Mesendoderm (in vitro differentiated cells): ENCODE measurements around the gene CD244.

Experiments
- DNase-seq: peaks from one replicate; pipeline ENCODE4 v3.0.0; 2013
- H2AK5ac ChIP-seq: 2 replicates; pipeline ENCODE4 v1.6.1; 2013; ENCODE audit warnings: low read length, inconsistent platforms
- H2BK120ac ChIP-seq: 2 replicates; pipeline ENCODE4 v1.6.1; 2013; ENCODE audit warnings: low read depth, mild to moderate bottlenecking, low read length, moderate library complexity, mixed read lengths
- H2BK15ac ChIP-seq: replicated peaks from 2 replicates; pipeline ENCODE4 v1.6.1; 2013; ENCODE audit warnings: low read depth, mild to moderate bottlenecking, moderate library complexity
- H2BK5ac ChIP-seq: 2 replicates; pipeline ENCODE4 v1.6.1; 2013; ENCODE audit warnings: low read length, inconsistent platforms
- H3K18ac ChIP-seq: 2 replicates; pipeline ENCODE4 v1.6.1; 2013; ENCODE audit warnings: mild to moderate bottlenecking, low read length, mixed read lengths
- H3K23ac ChIP-seq: one replicate; pipeline ENCODE4 v1.6.1; 2013; ENCODE audit warnings: low read length
- H3K27ac ChIP-seq: 2 replicates; pipeline ENCODE4 v1.5.1; 2013; ENCODE audit warnings: low read depth, mild to moderate bottlenecking, inconsistent platforms, low read length, moderate library complexity
- H3K27me3 ChIP-seq: 2 replicates; pipeline ENCODE4 v1.6.1; 2013; ENCODE audit warnings: low read length, control low read depth, mild to moderate bottlenecking, inconsistent platforms; ENCODE audit not compliant: insufficient read depth, poor library complexity
- H3K36me3 ChIP-seq: 2 replicates; pipeline ENCODE4 v1.6.1; 2013; ENCODE audit warnings: low read length, inconsistent platforms; ENCODE audit not compliant: control insufficient read depth, insufficient read depth
- H3K4ac ChIP-seq: one replicate; pipeline ENCODE4 v1.6.1; 2013; ENCODE audit warnings: low read depth, mild to moderate bottlenecking, low read length, moderate library complexity
- H3K4me1 ChIP-seq: 2 replicates; pipeline ENCODE4 v1.6.1; 2013; ENCODE audit warnings: low read depth, low read length, inconsistent platforms; ENCODE audit not compliant: control insufficient read depth
- H3K4me2 ChIP-seq: 2 replicates; pipeline ENCODE4 v1.6.1; 2013; ENCODE audit warnings: low read length
- H3K4me3 ChIP-seq: 2 replicates; pipeline ENCODE4 v1.5.1; 2013; ENCODE audit warnings: mild to moderate bottlenecking, low read length
- H3K56ac ChIP-seq: one replicate; pipeline ENCODE4 v1.6.1; 2013; ENCODE audit warnings: low read length
- H3K79me1 ChIP-seq: 2 replicates; pipeline ENCODE4 v1.6.1; 2013; ENCODE audit warnings: low read length, inconsistent platforms
- H3K79me2 ChIP-seq: 2 replicates; pipeline ENCODE4 v1.6.1; 2013; ENCODE audit warnings: mild to moderate bottlenecking, low read length; ENCODE audit not compliant: control insufficient read depth, insufficient read depth
- H3K9ac ChIP-seq: 2 replicates; pipeline ENCODE4 v1.6.1; 2013; ENCODE audit warnings: low read length, inconsistent platforms
- H4K5ac ChIP-seq: one replicate; pipeline ENCODE4 v1.6.1; 2013; ENCODE audit warnings: low read length
- H4K8ac ChIP-seq: one replicate; pipeline ENCODE4 v1.6.1; 2013; ENCODE audit warnings: low read depth, mild to moderate bottlenecking, control low read depth, low read length, moderate library complexity
- WGBS: extraction: QIAGEN DNeasy Blood & Tissue Kit; methylation state at CpG from one replicate; pipeline ENCODE4 v1.1.7; 2013; ENCODE audit warnings: low lambda C conversion rate, missing lambda C conversion rate; ENCODE audit not compliant: insufficient coverage; ENCODE audit errors: extremely low coverage; 5-methylcytosine and 5-hydroxymethylcytosine counted together

The CD244 gene

GRCh38 chr1:160866001-160866694, 3.5 kb upstream of the CD244 start:
- no peaks in the 10 kb centered on the region for H3K36me3 ChIP-seq
- DNase-seq = peak; percentile 17
- no peak overlapping the region for H3K4ac ChIP-seq
- H3K4me2 ChIP-seq = no peak overlapping the region
- no peak overlapping the region for H2BK120ac ChIP-seq
- H3K9ac ChIP-seq = no peak overlapping the region
- no peak overlapping the region for H4K5ac ChIP-seq
- no peak overlapping the region for H2AK5ac ChIP-seq
- H3K27me3 ChIP-seq = no peaks in the 10 kb centered on the region
- no peak overlapping the region for H2BK15ac ChIP-seq
- H3K27ac ChIP-seq = no peak overlapping the region
- H4K8ac ChIP-seq = no peak overlapping the region
- H3K4me1 ChIP-seq = no peaks in the 10 kb centered on the region
- no peak overlapping the region for H3K23ac ChIP-seq
- no peak overlapping the region for H3K4me3 ChIP-seq
- no peak overlapping the region for H2BK5ac ChIP-seq
- no peaks in the 10 kb centered on the region for H3K79me2 ChIP-seq
- no peak overlapping the region for H3K56ac ChIP-seq
- no peaks in the 10 kb centered on the region for H3K79me1 ChIP-seq
- no peak overlapping the region for H3K18ac ChIP-seq

GRCh38 chr1:160865337-160865736, 2.6 kb upstream of the CD244 start:
- no peak overlapping the region for H3K56ac ChIP-seq
- no peaks in the 10 kb centered on the region for H3K36me3 ChIP-seq
- no CpG with 5 or more reads among the region's 5 CpGs for WGBS
- no peak for DNase-seq
- no peak overlapping the region for H2BK5ac ChIP-seq
- H3K9ac ChIP-seq = no peak overlapping the region
- H3K4me1 ChIP-seq = no peaks in the 10 kb centered on the region
- H4K5ac ChIP-seq = no peak overlapping the region
- no peaks in the 10 kb centered on the region for H3K79me1 ChIP-seq
- no peak overlapping the region for H3K4me2 ChIP-seq
- no peaks in the 10 kb centered on the region for H3K79me2 ChIP-seq
- H2BK15ac ChIP-seq = no peak overlapping the region
- H3K27me3 ChIP-seq = no peaks in the 10 kb centered on the region
- no peak overlapping the region for H2AK5ac ChIP-seq
- H3K23ac ChIP-seq = no peak overlapping the region
- H3K18ac ChIP-seq = no peak overlapping the region
- H3K4ac ChIP-seq = no peak overlapping the region
- no peak overlapping the region for H2BK120ac ChIP-seq
- H3K4me3 ChIP-seq = no peak overlapping the region
- H3K27ac ChIP-seq = no peak overlapping the region
- no peak overlapping the region for H4K8ac ChIP-seq

GRCh38 chr1:160864173-160864572, 1.5 kb upstream of the CD244 start:
- H2BK120ac ChIP-seq = no peak overlapping the region
- H3K4me3 ChIP-seq = no peak overlapping the region
- H3K79me2 ChIP-seq = no peaks in the 10 kb centered on the region
- H3K4me1 ChIP-seq = no peaks in the 10 kb centered on the region
- DNase-seq = no peak
- H3K36me3 ChIP-seq = no peaks in the 10 kb centered on the region
- H3K27ac ChIP-seq = no peak overlapping the region
- no peak overlapping the region for H3K18ac ChIP-seq
- H3K9ac ChIP-seq = no peak overlapping the region
- no peaks in the 10 kb centered on the region for H3K79me1 ChIP-seq
- no peak overlapping the region for H2BK15ac ChIP-seq
- H3K23ac ChIP-seq = no peak overlapping the region
- no peak overlapping the region for H4K8ac ChIP-seq
- H3K56ac ChIP-seq = no peak overlapping the region
- H4K5ac ChIP-seq = no peak overlapping the region
- H3K27me3 ChIP-seq = no peaks in the 10 kb centered on the region
- H2BK5ac ChIP-seq = no peak overlapping the region
- no peak overlapping the region for H2AK5ac ChIP-seq
- H3K4ac ChIP-seq = no peak overlapping the region
- no peak overlapping the region for H3K4me2 ChIP-seq
- no CpG with 5 or more reads among the region's 2 CpGs for WGBS

DNA sequence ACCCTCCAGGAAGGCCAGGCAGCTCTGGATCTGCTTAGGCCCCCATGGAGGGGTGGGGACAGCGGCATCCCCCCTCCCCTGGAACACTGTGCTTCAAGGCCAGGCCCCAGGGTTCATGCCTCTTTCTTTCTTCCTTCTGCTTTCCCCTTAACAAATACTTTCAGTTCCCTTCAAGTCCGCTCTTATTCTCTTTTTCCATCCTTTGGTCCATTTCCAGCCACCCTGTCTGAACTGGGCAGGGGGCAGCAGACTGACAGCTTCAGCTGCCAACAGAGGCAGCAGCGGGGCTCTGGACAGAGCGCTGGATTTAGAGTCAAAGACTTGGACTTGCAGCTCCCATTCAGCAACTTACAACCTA, 1.1 kb upstream of the CD244 start:
- WGBS = no CpG with 5 or more reads among the region's 4 CpGs
- no peak overlapping the region for H3K9ac ChIP-seq
- no peak overlapping the region for H3K23ac ChIP-seq
- no peak overlapping the region for H3K18ac ChIP-seq
- DNase-seq = no peak
- H3K4me3 ChIP-seq = no peak overlapping the region
- no peak overlapping the region for H4K8ac ChIP-seq
- H3K27ac ChIP-seq = no peak overlapping the region
- no peak overlapping the region for H4K5ac ChIP-seq
- H2BK15ac ChIP-seq = no peak overlapping the region
- H3K36me3 ChIP-seq = no peaks in the 10 kb centered on the region
- H3K79me1 ChIP-seq = no peaks in the 10 kb centered on the region
- no peaks in the 10 kb centered on the region for H3K79me2 ChIP-seq
- no peak overlapping the region for H3K4ac ChIP-seq
- H3K4me1 ChIP-seq = no peaks in the 10 kb centered on the region
- no peaks in the 10 kb centered on the region for H3K27me3 ChIP-seq
- H2AK5ac ChIP-seq = no peak overlapping the region
- no peak overlapping the region for H2BK120ac ChIP-seq
- H3K56ac ChIP-seq = no peak overlapping the region
- no peak overlapping the region for H2BK5ac ChIP-seq
- no peak overlapping the region for H3K4me2 ChIP-seq

DNA sequence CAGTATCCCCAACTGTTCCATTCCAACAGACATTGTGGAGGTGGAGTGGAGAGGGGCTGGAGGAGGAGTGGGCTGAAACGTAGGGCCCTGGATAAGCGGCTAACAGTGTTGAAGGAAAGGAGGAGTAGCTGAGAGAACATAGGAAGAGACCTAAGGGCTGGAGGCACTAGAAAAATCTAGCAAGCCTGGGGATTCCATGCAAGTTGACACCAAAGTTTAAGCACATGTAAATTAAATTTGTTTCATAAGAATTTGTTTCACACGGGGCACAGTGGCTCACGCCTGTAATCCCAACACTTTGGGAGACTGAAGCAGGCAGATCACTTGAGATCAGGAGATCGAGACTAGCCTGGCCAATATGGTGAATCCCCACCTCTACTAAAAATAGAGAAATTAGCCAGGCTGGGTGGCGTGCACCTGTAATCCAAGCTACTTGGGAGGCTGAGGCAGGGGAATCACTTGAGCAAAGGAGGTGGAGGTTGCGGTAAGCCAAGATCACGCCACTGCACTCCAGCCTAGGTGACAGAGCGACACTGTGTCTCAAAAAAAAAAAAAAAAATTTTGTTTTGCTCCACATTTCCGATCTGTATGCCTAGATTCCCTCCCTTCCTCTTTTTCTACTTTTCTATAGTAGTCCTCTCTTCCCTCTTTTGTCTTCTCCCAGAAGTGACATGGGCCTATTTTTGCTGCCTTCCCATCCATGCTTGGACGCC, 530 bp upstream of the CD244 start:
- no peak overlapping the region for H3K4ac ChIP-seq
- no peak overlapping the region for H2BK120ac ChIP-seq
- H4K5ac ChIP-seq = no peak overlapping the region
- H3K27me3 ChIP-seq = no peaks in the 10 kb centered on the region
- H3K4me2 ChIP-seq = no peak overlapping the region
- no peaks in the 10 kb centered on the region for H3K79me2 ChIP-seq
- no peak overlapping the region for H3K23ac ChIP-seq
- H2AK5ac ChIP-seq = no peak overlapping the region
- no peak overlapping the region for H3K4me3 ChIP-seq
- no peak overlapping the region for H3K27ac ChIP-seq
- no peak overlapping the region for H2BK15ac ChIP-seq
- H3K4me1 ChIP-seq = no peaks in the 10 kb centered on the region
- WGBS = no CpG with 5 or more reads among the region's 11 CpGs
- no peak overlapping the region for H3K18ac ChIP-seq
- DNase-seq = no peak
- no peak overlapping the region for H4K8ac ChIP-seq
- H2BK5ac ChIP-seq = no peak overlapping the region
- no peak overlapping the region for H3K56ac ChIP-seq
- no peak overlapping the region for H3K9ac ChIP-seq
- H3K79me1 ChIP-seq = no peaks in the 10 kb centered on the region
- no peaks in the 10 kb centered on the region for H3K36me3 ChIP-seq
